Upper lobe of left lung (tissue), 4 donors: ENCODE measurements around the gene IGFL4.

Experiments
- POLR2AphosphoS5 ChIP-seq, 2 donors: sonication (generic); formaldehyde crosslinking; IDR thresholded peaks; one replicate each; pipeline ENCODE4 v1.5.1; 2017; ENCODE audit warnings: antibody characterized with exemption in 2 of 2
- TF ChIP-seq, protein P1 (sequence below), 6 experiments: fragments of 450-650 bp in 4 of 6; fragments of 200-600 bp in 2 of 6; sonication (generic) in 2 of 6; IDR thresholded peaks; one replicate each; pipeline ENCODE4 v1.5.1; 2016 to 2019; ENCODE audit warnings: antibody characterized with exemption in 6 of 6

DNA sequence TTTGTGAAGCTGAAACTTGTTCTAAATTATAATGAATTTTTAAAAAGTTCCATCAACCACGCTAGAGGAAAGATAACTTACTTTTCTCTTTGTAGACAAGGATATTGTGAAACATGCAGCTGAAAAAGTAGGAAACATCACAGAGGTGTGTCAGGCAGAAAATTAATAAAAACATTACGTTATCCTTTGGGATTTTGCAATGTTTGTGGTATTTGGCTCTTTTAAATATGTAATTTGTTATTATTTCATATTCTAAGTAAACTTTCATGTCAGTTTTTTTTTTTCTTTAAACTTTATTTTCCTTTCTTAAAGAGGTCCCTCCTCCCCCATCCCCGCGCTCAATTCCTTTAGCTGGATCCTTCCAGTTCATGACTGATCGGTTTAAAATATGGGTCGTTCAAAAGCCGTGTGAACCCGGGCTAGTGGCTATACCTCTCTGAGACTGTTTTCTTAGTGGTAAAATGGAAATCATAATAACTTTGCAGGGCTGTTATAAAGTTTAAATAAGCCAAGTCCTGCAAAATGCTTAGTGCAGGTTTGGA lies 46.3 kb downstream of the IGFL4 start:
- TF ChIP-seq, protein P1, sequence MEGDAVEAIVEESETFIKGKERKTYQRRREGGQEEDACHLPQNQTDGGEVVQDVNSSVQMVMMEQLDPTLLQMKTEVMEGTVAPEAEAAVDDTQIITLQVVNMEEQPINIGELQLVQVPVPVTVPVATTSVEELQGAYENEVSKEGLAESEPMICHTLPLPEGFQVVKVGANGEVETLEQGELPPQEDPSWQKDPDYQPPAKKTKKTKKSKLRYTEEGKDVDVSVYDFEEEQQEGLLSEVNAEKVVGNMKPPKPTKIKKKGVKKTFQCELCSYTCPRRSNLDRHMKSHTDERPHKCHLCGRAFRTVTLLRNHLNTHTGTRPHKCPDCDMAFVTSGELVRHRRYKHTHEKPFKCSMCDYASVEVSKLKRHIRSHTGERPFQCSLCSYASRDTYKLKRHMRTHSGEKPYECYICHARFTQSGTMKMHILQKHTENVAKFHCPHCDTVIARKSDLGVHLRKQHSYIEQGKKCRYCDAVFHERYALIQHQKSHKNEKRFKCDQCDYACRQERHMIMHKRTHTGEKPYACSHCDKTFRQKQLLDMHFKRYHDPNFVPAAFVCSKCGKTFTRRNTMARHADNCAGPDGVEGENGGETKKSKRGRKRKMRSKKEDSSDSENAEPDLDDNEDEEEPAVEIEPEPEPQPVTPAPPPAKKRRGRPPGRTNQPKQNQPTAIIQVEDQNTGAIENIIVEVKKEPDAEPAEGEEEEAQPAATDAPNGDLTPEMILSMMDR (IDR thresholded peaks at IDR 0.05), result no peak
- no peak for TF ChIP-seq POLR2AphosphoS5 (IDR thresholded peaks at IDR 0.05)
